Stomach (tissue), 4 donors: Measurements from ENCODE around the gene IFNAR1.

Experiments
- CTCF ChIP-seq, 7 experiments: fragments of 450-650 bp in 4 of 7; fragments of 200-600 bp in 3 of 7; sonication (generic) in 3 of 7; IDR thresholded peaks; one replicate each; pipeline ENCODE4 v1.5.1; 2016 to 2019; ENCODE audit warnings: antibody characterized with exemption in 7 of 7, control low read depth in 2 of 7, mild to moderate bottlenecking in 1 of 7
- EP300 ChIP-seq: sonication (generic); formaldehyde crosslinking; IDR thresholded peaks from one replicate; pipeline ENCODE4 v1.6.1; 2017; ENCODE audit warnings: antibody characterized with exemption
- POLR2A ChIP-seq, 4 donors: fragments of 450-650 bp; IDR thresholded peaks; one replicate each; pipeline ENCODE4 v1.6.1; 2016; ENCODE audit warnings: antibody characterized with exemption in 4 of 4, control low read depth in 2 of 4, mild to moderate bottlenecking in 1 of 4, moderate library complexity in 1 of 4

- no peak for TF ChIP-seq CTCF (IDR thresholded peaks at IDR 0.05)
- TF ChIP-seq POLR2A (IDR thresholded peaks at IDR 0.05) = no peak
- no peak for TF ChIP-seq EP300
These were observed 7.6 kb upstream of the IFNAR1 start for GRCh38 chr21:33317145-33317544.
